GM06990 (cell line): Measurements from ENCODE around the gene UBE2J1.
"Not testable (repeated sequence)": the region's sequence is repeated elsewhere in the genome, so short reads cannot be mapped to it uniquely, and the experiment has no call there.

Experiments
- DNase-seq: peaks from one replicate; pipeline ENCODE4 v3.0.0-alpha.2; 2011; ENCODE audit not compliant: insufficient read length; ENCODE audit errors: extremely low read depth
- H3K27me3 ChIP-seq: replicated peaks from 2 replicates; pipeline ENCODE4 v1.6.0; 2011; ENCODE audit warnings: low read length; ENCODE audit not compliant: control insufficient read depth, insufficient read depth
- H3K36me3 ChIP-seq: 2 replicates; pipeline ENCODE4 v1.5.1; 2011; ENCODE audit warnings: low read length; ENCODE audit not compliant: control insufficient read depth, insufficient read depth
- H3K4me3 ChIP-seq: replicated peaks from 2 replicates; pipeline ENCODE4 v1.5.1; 2011; ENCODE audit warnings: low read depth, mild to moderate bottlenecking, control low read depth, low read length
- TF ChIP-seq, protein P1 (sequence below): IDR thresholded peaks from 2 replicates; pipeline ENCODE4 v1.5.1; 2011; ENCODE audit warnings: low read length, control low read depth, mild to moderate bottlenecking, inconsistent platforms; ENCODE audit not compliant: insufficient read depth, poor library complexity, severe bottlenecking

Gene UBE2J1

GRCh38 chr6:89308525-89309395 lies 43.8 kb downstream of the UBE2J1 start:
- no peak for DNase-seq
- Histone ChIP-seq H3K4me3 (no peak overlapping the region), H3K36me3 (no peaks in the 10 kb centered on the region), H3K27me3 (no peaks in the 10 kb centered on the region)
- TF ChIP-seq, protein P1, sequence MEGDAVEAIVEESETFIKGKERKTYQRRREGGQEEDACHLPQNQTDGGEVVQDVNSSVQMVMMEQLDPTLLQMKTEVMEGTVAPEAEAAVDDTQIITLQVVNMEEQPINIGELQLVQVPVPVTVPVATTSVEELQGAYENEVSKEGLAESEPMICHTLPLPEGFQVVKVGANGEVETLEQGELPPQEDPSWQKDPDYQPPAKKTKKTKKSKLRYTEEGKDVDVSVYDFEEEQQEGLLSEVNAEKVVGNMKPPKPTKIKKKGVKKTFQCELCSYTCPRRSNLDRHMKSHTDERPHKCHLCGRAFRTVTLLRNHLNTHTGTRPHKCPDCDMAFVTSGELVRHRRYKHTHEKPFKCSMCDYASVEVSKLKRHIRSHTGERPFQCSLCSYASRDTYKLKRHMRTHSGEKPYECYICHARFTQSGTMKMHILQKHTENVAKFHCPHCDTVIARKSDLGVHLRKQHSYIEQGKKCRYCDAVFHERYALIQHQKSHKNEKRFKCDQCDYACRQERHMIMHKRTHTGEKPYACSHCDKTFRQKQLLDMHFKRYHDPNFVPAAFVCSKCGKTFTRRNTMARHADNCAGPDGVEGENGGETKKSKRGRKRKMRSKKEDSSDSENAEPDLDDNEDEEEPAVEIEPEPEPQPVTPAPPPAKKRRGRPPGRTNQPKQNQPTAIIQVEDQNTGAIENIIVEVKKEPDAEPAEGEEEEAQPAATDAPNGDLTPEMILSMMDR = no peak

DNA sequence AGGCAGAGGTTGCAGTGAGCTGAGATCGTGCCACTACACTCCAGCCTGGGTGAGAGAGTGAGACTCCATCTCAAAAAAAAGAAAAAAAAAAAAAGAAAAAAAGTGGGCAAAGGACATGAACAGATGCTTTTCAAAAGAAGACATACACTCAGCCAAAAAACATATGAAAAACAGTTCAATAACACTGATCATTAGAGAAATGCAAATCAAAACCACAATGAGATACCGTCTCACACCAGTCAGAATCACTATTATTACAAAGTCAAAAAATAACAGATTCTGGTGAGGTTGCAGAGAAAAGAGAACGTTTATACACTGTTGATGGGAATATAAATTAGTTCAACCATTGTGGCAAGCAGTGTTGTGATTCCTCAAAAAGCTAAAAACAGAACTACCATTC lies 48.0 kb downstream of the UBE2J1 start:
- not testable (repeated sequence) for H3K36me3 ChIP-seq, DNase-seq, H3K4me3 ChIP-seq, H3K27me3 ChIP-seq

DNA sequence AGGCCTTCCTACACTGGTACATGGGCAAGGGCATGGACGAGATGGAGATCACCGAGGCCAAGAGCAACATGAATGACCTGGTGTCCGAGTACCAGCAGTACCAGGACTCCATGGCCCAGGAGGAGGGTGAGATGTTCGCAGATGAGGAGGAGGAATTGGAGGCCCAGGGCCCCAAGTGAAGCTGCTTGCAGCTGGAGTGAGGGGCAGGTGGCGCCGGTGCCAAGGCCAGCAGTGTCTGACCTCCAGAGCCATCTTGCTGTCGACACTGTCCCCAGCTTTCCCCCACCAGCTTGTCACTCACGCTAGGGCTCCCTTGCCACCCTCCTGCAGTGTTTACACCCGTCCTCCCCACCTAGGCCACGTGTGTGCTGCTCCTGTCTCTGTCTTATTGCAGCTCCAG lies 49.6 kb downstream of the UBE2J1 start:
- TF ChIP-seq, protein P1 = no peak
- Histone ChIP-seq H3K4me3 (no peak overlapping the region), H3K36me3 (no peaks in the 10 kb centered on the region; the same call in 1 of the 2 replicates), H3K27me3 (no peaks in the 10 kb centered on the region)
- DNase-seq = no peak

DNA sequence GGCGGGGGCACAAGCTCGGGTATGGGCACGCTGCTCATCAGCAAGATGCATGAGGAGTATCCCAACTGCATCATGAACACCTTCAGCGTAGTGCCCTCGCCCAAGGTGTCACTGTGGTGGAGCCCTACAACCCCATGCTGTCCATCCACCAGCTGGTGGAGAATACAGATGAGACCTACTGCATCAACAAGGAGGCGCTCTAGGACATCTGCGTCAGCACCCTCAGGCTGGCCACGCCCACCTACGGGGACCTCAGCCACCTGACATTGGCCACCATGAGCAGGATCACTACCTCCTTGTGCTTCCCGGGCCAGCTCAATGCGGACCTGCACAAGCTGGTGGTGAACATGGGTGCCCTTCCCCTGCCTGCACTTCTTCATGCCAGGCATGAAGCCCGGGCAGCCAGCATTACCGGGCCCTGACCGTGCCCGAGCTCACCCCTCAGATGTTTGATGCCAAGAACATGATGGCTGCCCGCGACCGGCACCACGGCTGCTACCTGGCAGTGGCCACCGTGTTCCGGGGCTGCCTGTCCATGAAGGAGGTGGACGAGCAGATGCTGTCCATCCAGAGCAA lies 50.2 kb downstream of the UBE2J1 start:
- TF ChIP-seq, protein P1 = no peak
- H3K36me3 ChIP-seq = no peaks in the 10 kb centered on the region; the same call in 1 of the 2 replicates
- DNase-seq = no peak
- no peaks in the 10 kb centered on the region for H3K27me3 ChIP-seq
- H3K4me3 ChIP-seq = no peak overlapping the region

- Histone ChIP-seq H3K36me3 (no peaks in the 10 kb centered on the region; the same call in 1 of the 2 replicates), H3K27me3 (no peaks in the 10 kb centered on the region), H3K4me3 (no peak overlapping the region)
- TF ChIP-seq, protein P1 = no peak
- DNase-seq = no peak
These were observed 50.8 kb downstream of the UBE2J1 start for GRCh38 chr6:89301586-89302194.

- DNase-seq = no peak
These were observed 53.1 kb downstream of the UBE2J1 start for GRCh38 chr6:89299466-89299850.

More at GRCh38 chr6:89299466-89299850, 53.1 kb downstream of the UBE2J1 start:
- TF ChIP-seq, protein P1 = peak; percentile 24
- Histone ChIP-seq H3K4me3 (no peak overlapping the region), H3K27me3 (no peaks in the 10 kb centered on the region), H3K36me3 (no peaks in the 10 kb centered on the region; the same call in 1 of the 2 replicates)
